Breast epithelium (tissue), 4 donors: Measurements from ENCODE around the gene HMCN2. TPM values are rescaled to one million over a fixed set of nuclear protein-coding genes. Genes with fewer than 3 reads are reported as not detected.

Experiments used
- DNase-seq, 2 donors: peaks; one replicate each; pipeline ENCODE4 v3.0.0-alpha.2; 2019; ENCODE audit warnings: low spot score in 2 of 2
- H3K27ac ChIP-seq, 2 donors: fragments of 200-600 bp; sonication (generic) in 1 of 2; one replicate each; pipeline ENCODE4 v1.5.1; 2016 to 2019; ENCODE audit warnings: mild to moderate bottlenecking in 1 of 2
- H3K27me3 ChIP-seq, 2 donors: fragments of 200-600 bp; sonication (generic) in 1 of 2; one replicate each; pipeline versions ENCODE4 v1.5.1 to v1.6.0; 2017 to 2019; ENCODE audit warnings: control low read depth in 1 of 2, mild to moderate bottlenecking in 1 of 2
- H3K36me3 ChIP-seq: fragments of 200-600 bp; one replicate; pipeline ENCODE4 v1.5.1; 2019
- H3K4me1 ChIP-seq, 2 donors: fragments of 200-600 bp; sonication (generic); one replicate each; pipeline ENCODE4 v1.5.1; 2016 to 2019; ENCODE audit warnings: control low read depth in 1 of 2
- H3K4me3 ChIP-seq, 3 donors: fragments of 200-600 bp; sonication (generic); 1 replicate in 2 of 3; 2 replicates in 1 of 3; pipeline ENCODE4 v1.5.1; 2016 to 2019; ENCODE audit warnings: mild to moderate bottlenecking in 3 of 3, moderate library complexity in 2 of 3
- H3K9me3 ChIP-seq, 2 donors: fragments of 200-600 bp; sonication (generic) in 1 of 2; one replicate each; pipeline ENCODE4 v1.5.1; 2016 to 2019; ENCODE audit warnings: control low read depth in 1 of 2
- POLR2A ChIP-seq: fragments of 450-650 bp; IDR thresholded peaks from one replicate; pipeline ENCODE4 v1.6.1; 2016; ENCODE audit warnings: antibody characterized with exemption, mild to moderate bottlenecking, moderate library complexity
- POLR2AphosphoS5 ChIP-seq, 3 donors: sonication (generic); formaldehyde crosslinking; IDR thresholded peaks; one replicate each; pipeline ENCODE4 v1.6.1; 2017; ENCODE audit warnings: antibody characterized with exemption in 3 of 3
- intact Hi-C: fragments of 100-400 bp; cut with DNase I; formaldehyde crosslinking; loops from one replicate; pipeline ENCODE4 v1.15.1; 2023; ENCODE audit warnings: low total_unique reads
- total RNA-seq, 3 donors: library from RNA; depleted of rRNA; stranded (reverse); fragments of >200 nt; gene quantifications; one replicate each; pipeline ENCODE4 v1.1.0, GENCODE V29; 2016
- TF ChIP-seq, protein P1 (sequence below), 3 donors: fragments of 450-650 bp; IDR thresholded peaks; one replicate each; pipeline ENCODE4 v1.5.1; 2016 to 2017; ENCODE audit warnings: antibody characterized with exemption in 3 of 3, mild to moderate bottlenecking in 3 of 3, moderate library complexity in 3 of 3

Gene HMCN2
- total RNA-seq, 3 donors from 2014 or later = 0.29 to 3.8 (median 0.98) TPM

DNA sequence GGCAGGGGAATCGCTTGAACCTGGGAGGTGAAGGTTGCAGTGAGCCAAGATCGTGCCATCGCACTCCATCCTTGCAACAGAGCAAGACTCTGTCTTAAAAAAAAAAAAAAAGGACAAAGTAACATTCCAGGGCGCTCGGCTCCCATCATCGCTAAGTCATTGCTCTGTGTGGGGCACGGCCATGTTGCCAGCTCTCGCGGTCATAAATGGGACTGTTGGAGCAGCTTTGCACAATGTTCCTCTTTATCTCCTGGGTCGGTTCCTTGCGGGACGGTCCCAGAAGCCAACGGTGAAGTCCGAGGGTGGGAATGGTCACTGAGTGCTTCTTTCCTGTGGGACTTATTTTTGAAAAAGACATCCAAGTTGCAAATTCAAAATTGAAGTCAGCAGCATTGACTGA is 65.5 kb downstream of the HMCN2 start:
- no peak overlapping the region for H3K4me3 ChIP-seq
- peak overlapping the region in 1 of 2 donors; percentile 68 for H3K27ac ChIP-seq
- no peaks in the 10 kb centered on the region for H3K36me3 ChIP-seq
- H3K27me3 ChIP-seq = peaks cover 0 to 36% of the 10 kb centered on the region in 2 donors
- TF ChIP-seq, protein P1, sequence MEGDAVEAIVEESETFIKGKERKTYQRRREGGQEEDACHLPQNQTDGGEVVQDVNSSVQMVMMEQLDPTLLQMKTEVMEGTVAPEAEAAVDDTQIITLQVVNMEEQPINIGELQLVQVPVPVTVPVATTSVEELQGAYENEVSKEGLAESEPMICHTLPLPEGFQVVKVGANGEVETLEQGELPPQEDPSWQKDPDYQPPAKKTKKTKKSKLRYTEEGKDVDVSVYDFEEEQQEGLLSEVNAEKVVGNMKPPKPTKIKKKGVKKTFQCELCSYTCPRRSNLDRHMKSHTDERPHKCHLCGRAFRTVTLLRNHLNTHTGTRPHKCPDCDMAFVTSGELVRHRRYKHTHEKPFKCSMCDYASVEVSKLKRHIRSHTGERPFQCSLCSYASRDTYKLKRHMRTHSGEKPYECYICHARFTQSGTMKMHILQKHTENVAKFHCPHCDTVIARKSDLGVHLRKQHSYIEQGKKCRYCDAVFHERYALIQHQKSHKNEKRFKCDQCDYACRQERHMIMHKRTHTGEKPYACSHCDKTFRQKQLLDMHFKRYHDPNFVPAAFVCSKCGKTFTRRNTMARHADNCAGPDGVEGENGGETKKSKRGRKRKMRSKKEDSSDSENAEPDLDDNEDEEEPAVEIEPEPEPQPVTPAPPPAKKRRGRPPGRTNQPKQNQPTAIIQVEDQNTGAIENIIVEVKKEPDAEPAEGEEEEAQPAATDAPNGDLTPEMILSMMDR (IDR thresholded peaks at IDR 0.05) = no peak
- no peak for TF ChIP-seq POLR2A
- TF ChIP-seq POLR2AphosphoS5 (IDR thresholded peaks at IDR 0.05) = no peak
- intact Hi-C loops = no loop called here
- no peak for DNase-seq
- no peaks in the 10 kb centered on the region for H3K9me3 ChIP-seq
- no peaks in the 10 kb centered on the region for H3K4me1 ChIP-seq

DNA sequence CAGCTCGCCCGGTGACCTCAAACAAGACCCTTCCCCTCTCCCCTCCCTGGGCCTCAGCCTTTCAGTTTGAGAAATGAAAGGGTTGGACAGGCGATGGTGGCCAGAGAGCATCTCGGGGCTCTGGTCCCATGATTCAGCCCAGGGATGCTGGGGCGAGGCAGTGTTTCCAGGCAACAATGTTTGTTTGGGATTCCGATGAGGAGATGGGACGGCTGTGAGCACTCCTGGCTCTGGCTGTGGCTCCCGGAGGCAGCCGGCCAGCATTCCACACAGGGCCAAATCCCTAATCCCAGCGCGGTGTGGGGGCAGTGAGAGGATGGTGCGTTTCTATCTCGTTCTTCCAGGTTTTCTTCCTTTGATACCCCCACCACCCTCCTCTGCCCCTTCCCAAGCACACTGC is 66.0 kb downstream of the HMCN2 start:
- peak overlapping the region in 1 of 2 donors; percentile 68 for H3K27ac ChIP-seq
- no peaks in the 10 kb centered on the region for H3K9me3 ChIP-seq
- no peaks in the 10 kb centered on the region for H3K4me1 ChIP-seq
- DNase-seq = peak in 1 of 2 donors; percentile 27
- H3K4me3 ChIP-seq = no peak overlapping the region
- peaks cover 0 to 33% of the 10 kb centered on the region in 2 donors for H3K27me3 ChIP-seq
- intact Hi-C loops = no loop called here
- TF ChIP-seq, protein P1 (IDR thresholded peaks at IDR 0.05) = no peak
- peak in 1 of 3 donors; percentile 10 for TF ChIP-seq POLR2AphosphoS5 (IDR thresholded peaks at IDR 0.05)
- no peaks in the 10 kb centered on the region for H3K36me3 ChIP-seq

DNA sequence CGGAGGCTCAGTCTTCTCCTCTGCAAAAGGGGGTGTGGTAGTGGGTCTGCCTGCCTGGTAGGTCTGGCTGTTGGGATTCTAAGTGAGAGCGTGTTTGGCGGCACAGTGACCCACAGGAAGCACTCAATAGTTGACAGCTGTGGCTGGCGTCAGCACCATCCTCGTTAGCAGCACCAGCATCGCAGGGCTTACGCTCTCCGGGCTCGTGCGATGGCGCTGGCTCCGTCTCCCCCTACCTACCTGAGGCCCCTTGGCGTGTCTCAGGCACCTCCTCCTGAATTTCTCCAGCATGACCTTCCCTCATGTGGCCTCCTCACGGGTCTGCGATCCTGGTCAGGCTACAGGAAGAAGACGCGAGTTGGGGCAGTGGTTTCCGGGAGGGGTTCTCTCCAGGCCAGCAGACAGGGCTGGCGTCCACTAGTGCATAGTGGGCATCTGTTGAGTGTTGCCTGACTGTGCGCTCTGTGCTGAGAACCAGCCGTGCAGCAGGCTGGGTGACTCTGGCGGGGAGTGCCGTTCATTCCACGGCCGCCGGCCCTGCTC is 66.9 kb downstream of the HMCN2 start:
- Histone ChIP-seq H3K27me3 (peaks cover 0 to 25% of the 10 kb centered on the region in 2 donors), H3K4me1 (no peaks in the 10 kb centered on the region), H3K36me3 (no peaks in the 10 kb centered on the region), H3K27ac (peak overlapping the region in 1 of 2 donors; percentile 68), H3K4me3 (no peak overlapping the region), H3K9me3 (no peaks in the 10 kb centered on the region)
- intact Hi-C loops = no loop called here
- no peak for DNase-seq
- TF ChIP-seq POLR2A (no peak), POLR2AphosphoS5 (IDR thresholded peaks at IDR 0.05) (no peak)
- TF ChIP-seq, protein P1 (IDR thresholded peaks at IDR 0.05) = no peak

DNA sequence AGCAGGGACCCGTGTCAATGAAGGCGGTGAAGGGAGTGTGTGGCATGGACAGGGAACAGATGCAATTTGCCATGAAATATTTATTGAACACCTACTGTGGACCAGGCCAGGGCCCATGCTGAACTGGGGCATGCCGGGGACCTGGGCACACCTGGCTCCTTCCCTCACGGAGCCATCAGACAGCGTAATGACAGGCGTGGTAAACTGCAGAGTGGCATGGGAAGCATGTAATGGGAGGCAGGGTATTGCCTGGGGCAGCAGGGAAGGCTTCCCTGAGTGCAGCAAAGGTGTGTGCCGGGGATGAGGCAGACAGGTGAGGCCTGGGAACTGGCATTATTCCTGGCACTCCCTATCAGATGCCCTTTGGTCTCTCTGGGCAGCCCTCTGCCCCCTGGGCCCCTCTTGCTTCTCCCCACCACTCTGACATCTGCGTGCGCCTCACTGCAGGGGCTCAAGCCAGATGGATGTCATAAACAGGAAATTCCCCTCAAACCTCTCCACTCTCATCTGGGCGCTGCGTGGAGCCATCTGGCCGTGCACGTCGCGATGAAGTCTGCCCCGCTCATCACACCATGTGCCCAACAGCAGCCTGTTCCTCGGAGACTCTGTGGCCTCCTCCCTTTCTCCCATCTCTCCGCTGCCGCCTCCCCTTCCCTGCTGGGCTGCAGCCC is 67.6 kb downstream of the HMCN2 start:
- DNase-seq = no peak
- Histone ChIP-seq H3K27me3 (peaks cover 0 to 17% of the 10 kb centered on the region in 2 donors), H3K4me1 (no peaks in the 10 kb centered on the region)

DNA sequence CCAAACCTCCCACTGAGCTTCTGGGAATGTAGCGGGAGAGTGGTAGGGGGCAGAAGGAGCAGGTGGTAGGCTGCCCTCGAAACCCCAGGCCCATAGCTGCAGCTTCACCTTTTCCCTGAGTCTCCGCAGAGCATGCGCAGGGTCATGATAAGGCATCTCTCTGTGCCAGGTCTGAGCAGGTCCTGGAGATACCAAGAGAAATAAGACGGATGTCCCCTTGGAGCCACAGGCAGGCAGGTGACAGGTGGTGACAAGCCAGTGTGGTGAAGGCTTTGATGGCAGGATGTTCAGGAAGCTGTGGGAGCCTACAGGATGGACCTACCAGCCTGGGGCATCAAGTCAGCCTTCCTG is 68.1 kb downstream of the HMCN2 start:
- DNase-seq = no peak
- peaks cover 0 to 16% of the 10 kb centered on the region in 2 donors for H3K27me3 ChIP-seq
- no peak overlapping the region for H3K4me3 ChIP-seq
- H3K9me3 ChIP-seq = no peaks in the 10 kb centered on the region
- no peaks in the 10 kb centered on the region for H3K36me3 ChIP-seq
- intact Hi-C loops = no loop called here
- H3K27ac ChIP-seq = no peak overlapping the region
- TF ChIP-seq POLR2A (no peak), POLR2AphosphoS5 (IDR thresholded peaks at IDR 0.05) (no peak)
- TF ChIP-seq, protein P1 (IDR thresholded peaks at IDR 0.05) = no peak
- H3K4me1 ChIP-seq = no peaks in the 10 kb centered on the region

More for the DNA sequence above, 67.6 kb downstream of the HMCN2 start:
- Histone ChIP-seq H3K9me3 (no peaks in the 10 kb centered on the region), H3K36me3 (no peaks in the 10 kb centered on the region), H3K27ac (no peak overlapping the region), H3K4me3 (no peak overlapping the region)
- TF ChIP-seq, protein P1 (IDR thresholded peaks at IDR 0.05) = no peak
- no peak for TF ChIP-seq POLR2A
- no peak for TF ChIP-seq POLR2AphosphoS5 (IDR thresholded peaks at IDR 0.05)
- intact Hi-C loops = no loop called here
